ENCODE measurements around the gene RPS27A. TPM values are rescaled to one million over a fixed set of nuclear protein-coding genes. Genes with fewer than 3 reads are reported as not detected.

The RPS27A gene
- total and polyA plus RNA-seq, 9 of the 15 experiments (the other 6 are each of a cell fraction or from before 2014, with no cell fraction given): 1,383 to 3,282 (median 2,242) TPM

DNA sequence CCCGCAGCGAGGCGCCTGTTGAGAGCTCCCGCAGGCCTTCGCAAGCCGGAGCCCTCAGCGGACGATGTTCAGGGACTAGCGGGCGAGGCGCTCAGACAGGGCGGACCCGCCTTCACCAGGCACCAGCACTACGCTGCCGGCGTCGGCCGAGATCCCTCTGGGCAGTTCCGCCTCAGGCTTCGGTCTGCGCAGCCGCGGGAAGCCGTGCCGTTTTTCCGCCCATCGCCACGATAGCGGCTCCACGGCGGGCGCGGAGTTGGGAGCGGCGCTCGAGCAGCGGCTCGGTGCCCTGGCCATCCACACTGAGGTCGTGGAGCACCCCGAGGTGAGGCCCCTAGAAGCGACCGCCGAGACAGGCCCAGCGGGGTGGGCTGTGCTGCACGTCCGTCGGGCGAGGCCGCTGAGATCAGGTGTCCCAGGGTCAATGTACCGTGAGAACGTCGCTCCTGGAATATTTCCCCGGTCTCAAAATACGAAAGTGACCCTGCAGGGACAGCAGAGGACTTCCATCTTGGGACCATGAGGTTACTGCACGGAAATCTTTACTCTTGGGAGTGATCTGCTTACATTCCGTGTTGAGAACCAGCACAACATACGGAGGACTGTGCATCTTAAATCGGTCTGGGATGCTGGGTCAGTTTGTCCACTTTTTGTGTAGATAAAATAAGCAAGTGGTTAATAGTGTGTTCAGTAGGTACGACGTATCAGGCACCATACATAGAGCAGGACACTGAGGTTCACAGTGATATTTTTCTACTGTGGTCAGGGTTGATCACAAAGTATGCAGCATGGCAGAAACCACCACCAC, 49.8 kb downstream of the RPS27A start (continued):
- TF ChIP-seq, protein P1, sequence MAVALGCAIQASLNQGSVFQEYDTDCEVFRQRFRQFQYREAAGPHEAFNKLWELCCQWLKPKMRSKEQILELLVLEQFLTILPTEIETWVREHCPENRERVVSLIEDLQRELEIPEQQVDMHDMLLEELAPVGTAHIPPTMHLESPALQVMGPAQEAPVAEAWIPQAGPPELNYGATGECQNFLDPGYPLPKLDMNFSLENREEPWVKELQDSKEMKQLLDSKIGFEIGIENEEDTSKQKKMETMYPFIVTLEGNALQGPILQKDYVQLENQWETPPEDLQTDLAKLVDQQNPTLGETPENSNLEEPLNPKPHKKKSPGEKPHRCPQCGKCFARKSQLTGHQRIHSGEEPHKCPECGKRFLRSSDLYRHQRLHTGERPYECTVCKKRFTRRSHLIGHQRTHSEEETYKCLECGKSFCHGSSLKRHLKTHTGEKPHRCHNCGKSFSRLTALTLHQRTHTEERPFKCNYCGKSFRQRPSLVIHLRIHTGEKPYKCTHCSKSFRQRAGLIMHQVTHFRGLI (CRISPR knock-in tag; IDR thresholded peaks at IDR 0.05): no peak
- TF ChIP-seq ARHGAP35 (IDR thresholded peaks at IDR 0.05; ENCODE audit: partially characterized antibody) (no peak), ELK3 (CRISPR knock-in tag; IDR thresholded peaks at IDR 0.05) (no peak), ASH1L (IDR thresholded peaks at IDR 0.05; ENCODE audit: borderline replicate concordance, low read depth, partially characterized antibody) (no peak), CBX3 (IDR thresholded peaks at IDR 0.05; ENCODE audit: borderline replicate concordance in 1 of 2, low read length in 2 of 2) (peak in 1 of 2 experiments; percentile 69; a peak in 1 of 3 replicates), NONO (IDR thresholded peaks at IDR 0.05; ENCODE audit: low read depth in 2 of 2, low read length in 1 of 2) (peak in 1 of 2 experiments; percentile 81; a peak in 2 of 4 replicates), JUN (IDR thresholded peaks at IDR 0.05; ENCODE audit: borderline replicate concordance, low read depth, low read length) (no peak), JUN (CRISPR knock-in tag; IDR thresholded peaks at IDR 0.05; ENCODE audit: borderline replicate concordance) (peak; percentile 91), E2F5 (CRISPR knock-in tag; IDR thresholded peaks at IDR 0.05) (peak; percentile 94), SP2 (IDR thresholded peaks at IDR 0.05; ENCODE audit: extremely low read depth, low read depth, low read length, poor library complexity, severe bottlenecking) (no peak), TCF15 (CRISPR knock-in tag; IDR thresholded peaks at IDR 0.05) (no peak), RCOR1 (IDR thresholded peaks at IDR 0.05; ENCODE audit: borderline replicate concordance in 1 of 2, low read depth in 2 of 2, low read length in 2 of 2) (peak; percentile 39 to 43; a peak in 3 of 4 replicates), ESRRB (CRISPR knock-in tag; IDR thresholded peaks at IDR 0.05; ENCODE audit: borderline replicate concordance) (no peak), ZNF408 (CRISPR knock-in tag; IDR thresholded peaks at IDR 0.05; ENCODE audit: low read depth) (no peak), PCBP2 (IDR thresholded peaks at IDR 0.05; ENCODE audit: low read depth, low read length, poor library complexity, severe bottlenecking) (no peak), KDM1A (IDR thresholded peaks at IDR 0.05) (no peak), NCOA6 (IDR thresholded peaks at IDR 0.05) (peak; percentile 60; the same call in 1 of the 2 replicates), MCM3 (IDR thresholded peaks at IDR 0.05) (no peak), FOXK1 (CRISPR knock-in tag; IDR thresholded peaks at IDR 0.05; ENCODE audit: borderline replicate concordance) (peak; percentile 52; the same call in 1 of the 2 replicates), ZNF121 (CRISPR knock-in tag; conservative IDR thresholded peaks at IDR 0.05) (peak; percentile 100)
- TF ChIP-seq, protein P2, sequence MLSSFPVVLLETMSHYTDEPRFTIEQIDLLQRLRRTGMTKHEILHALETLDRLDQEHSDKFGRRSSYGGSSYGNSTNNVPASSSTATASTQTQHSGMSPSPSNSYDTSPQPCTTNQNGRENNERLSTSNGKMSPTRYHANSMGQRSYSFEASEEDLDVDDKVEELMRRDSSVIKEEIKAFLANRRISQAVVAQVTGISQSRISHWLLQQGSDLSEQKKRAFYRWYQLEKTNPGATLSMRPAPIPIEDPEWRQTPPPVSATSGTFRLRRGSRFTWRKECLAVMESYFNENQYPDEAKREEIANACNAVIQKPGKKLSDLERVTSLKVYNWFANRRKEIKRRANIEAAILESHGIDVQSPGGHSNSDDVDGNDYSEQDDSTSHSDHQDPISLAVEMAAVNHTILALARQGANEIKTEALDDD (IDR thresholded peaks at IDR 0.05): no peak
